ENCODE measurements around the gene PIK3CA.

DNA sequence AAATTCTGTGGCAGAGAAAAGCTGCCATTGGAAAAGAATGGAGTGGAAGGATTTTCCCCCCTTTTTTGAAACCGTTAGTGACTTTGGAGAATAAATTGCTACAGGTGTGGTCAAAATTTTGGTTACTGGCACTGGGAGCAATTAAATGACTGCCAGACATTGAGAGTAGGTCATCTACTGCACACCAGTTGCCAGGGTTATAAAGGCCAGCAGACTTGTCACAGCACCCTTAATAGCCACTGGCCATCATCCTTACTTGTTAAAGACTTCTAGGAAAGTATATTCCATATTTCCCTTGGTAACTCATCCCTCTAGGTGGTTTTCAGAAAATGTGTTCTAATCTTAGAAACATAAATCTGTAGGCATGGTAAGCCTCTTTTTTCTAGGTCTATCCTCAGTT, 8.0 kb downstream of the PIK3CA start:
- TF ChIP-seq, protein P1, sequence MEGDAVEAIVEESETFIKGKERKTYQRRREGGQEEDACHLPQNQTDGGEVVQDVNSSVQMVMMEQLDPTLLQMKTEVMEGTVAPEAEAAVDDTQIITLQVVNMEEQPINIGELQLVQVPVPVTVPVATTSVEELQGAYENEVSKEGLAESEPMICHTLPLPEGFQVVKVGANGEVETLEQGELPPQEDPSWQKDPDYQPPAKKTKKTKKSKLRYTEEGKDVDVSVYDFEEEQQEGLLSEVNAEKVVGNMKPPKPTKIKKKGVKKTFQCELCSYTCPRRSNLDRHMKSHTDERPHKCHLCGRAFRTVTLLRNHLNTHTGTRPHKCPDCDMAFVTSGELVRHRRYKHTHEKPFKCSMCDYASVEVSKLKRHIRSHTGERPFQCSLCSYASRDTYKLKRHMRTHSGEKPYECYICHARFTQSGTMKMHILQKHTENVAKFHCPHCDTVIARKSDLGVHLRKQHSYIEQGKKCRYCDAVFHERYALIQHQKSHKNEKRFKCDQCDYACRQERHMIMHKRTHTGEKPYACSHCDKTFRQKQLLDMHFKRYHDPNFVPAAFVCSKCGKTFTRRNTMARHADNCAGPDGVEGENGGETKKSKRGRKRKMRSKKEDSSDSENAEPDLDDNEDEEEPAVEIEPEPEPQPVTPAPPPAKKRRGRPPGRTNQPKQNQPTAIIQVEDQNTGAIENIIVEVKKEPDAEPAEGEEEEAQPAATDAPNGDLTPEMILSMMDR (IDR thresholded peaks at IDR 0.05), result no peak
- TF ChIP-seq POLR2A (IDR thresholded peaks at IDR 0.05), result no peak

Measured in testis (tissue), 2 donors.